ENCODE measurements around the gene CENPP.
"Not testable (repeated sequence)": the region's sequence is repeated elsewhere in the genome, so short reads cannot be mapped to it uniquely, and the experiment has no call there.

CENPP gene

GRCh38 chr9:92384375-92384774 is 58.6 kb downstream of the CENPP start:
- DNase-seq: no peak

- DNase-seq: no peak
Measured at GRCh38 chr9:92385001-92385400, 59.2 kb downstream of the CENPP start.

- no peak for DNase-seq
Measured at GRCh38 chr9:92385477-92385876, 59.7 kb downstream of the CENPP start.

- DNase-seq: no peak
Measured at GRCh38 chr9:92385953-92386352, 60.2 kb downstream of the CENPP start.

GRCh38 chr9:92392690-92393089 is 66.9 kb downstream of the CENPP start:
- DNase-seq: no peak

- no peak for DNase-seq
Measured at GRCh38 chr9:92393686-92394085, 67.9 kb downstream of the CENPP start.

- no peak for DNase-seq
Measured at GRCh38 chr9:92395617-92396016, 69.9 kb downstream of the CENPP start.

- DNase-seq: no peak
Measured at GRCh38 chr9:92397853-92398252, 72.1 kb downstream of the CENPP start.

GRCh38 chr9:92402360-92402759 is 76.6 kb downstream of the CENPP start:
- no peak for DNase-seq

GRCh38 chr9:92402826-92403745 is 77.3 kb downstream of the CENPP start:
- no peak for DNase-seq

- DNase-seq: no peak
Measured at GRCh38 chr9:92404042-92404836, 78.5 kb downstream of the CENPP start, which contains the start of gene OGN. TSS of gene OGN (minus strand) at chr9:92404578. CDS start at chr9:92403407, 1,171 bp downstream.

GRCh38 chr9:92405818-92406217 is 80.1 kb downstream of the CENPP start:
- no peak for DNase-seq

- peak; percentile 18 for DNase-seq
Measured at GRCh38 chr9:92406477-92406876, 80.7 kb downstream of the CENPP start.

GRCh38 chr9:92407818-92408217 is 82.1 kb downstream of the CENPP start:
- no peak for DNase-seq

GRCh38 chr9:92408747-92409478 is 83.2 kb downstream of the CENPP start:
- DNase-seq: no peak

GRCh38 chr9:92411157-92411556 is 85.4 kb downstream of the CENPP start:
- not testable (repeated sequence) for DNase-seq

- DNase-seq: no peak
Measured at GRCh38 chr9:92414566-92414965, 88.8 kb downstream of the CENPP start.

- no peak for DNase-seq
Measured at GRCh38 chr9:92422611-92423338, 97.0 kb downstream of the CENPP start.

- no peak for DNase-seq
Measured at GRCh38 chr9:92423612-92424011, 97.9 kb downstream of the CENPP start.

- DNase-seq: no peak
Measured at GRCh38 chr9:92424340-92424739, 98.6 kb downstream of the CENPP start, which contains the start of gene OMD. TSS of gene OMD (minus strand) at chr9:92424471. CDS start at chr9:92417558, 6,913 bp downstream.

GRCh38 chr9:92425474-92425873 is 99.7 kb downstream of the CENPP start:
- no peak for DNase-seq

- DNase-seq: no peak
Measured at GRCh38 chr9:92426501-92427145, 100.9 kb downstream of the CENPP start.
